ENCODE data around the gene FBLL1. TPM values are rescaled to one million over a fixed set of nuclear protein-coding genes. Genes with fewer than 3 reads are reported as not detected.

FBLL1 gene
- total and polyA plus RNA-seq, 9 of the 15 experiments (the other 6 are each of a cell fraction or from before 2014, with no cell fraction given), result not detected

GRCh38 chr5:168531191-168531590, 2.1 kb downstream of the FBLL1 start:
- no peaks in the 10 kb centered on the region for H3K9me3 ChIP-seq (replicated peaks; ENCODE audit: control insufficient read depth, insufficient read depth, low read depth, low read length)
- no peaks in the 10 kb centered on the region for H3K4me1 ChIP-seq (replicated peaks in 1 of 2; ENCODE audit: control insufficient read depth in 2 of 2, insufficient read depth in 2 of 2, low read length in 2 of 2)
- no peak overlapping the region for H3K27ac ChIP-seq (ENCODE audit: extremely low read depth, low read depth, low read length)
- ChIA-PET CTCF (ENCODE audit: low intra/inter-chr PET ratio) (no interaction called here), POLR2A (no interaction called here)
- TF ChIP-seq CTBP1 (IDR thresholded peaks at IDR 0.05; ENCODE audit: borderline replicate concordance) (no peak), ATF4 (CRISPR knock-in tag; IDR thresholded peaks at IDR 0.05) (no peak), SMAD4 (CRISPR knock-in tag; conservative IDR thresholded peaks at IDR 0.05) (no peak), KAT2B (IDR thresholded peaks at IDR 0.05; ENCODE audit: low read depth, low read length) (no peak), ZNF408 (CRISPR knock-in tag; IDR thresholded peaks at IDR 0.05; ENCODE audit: low read depth) (no peak), YY1 (IDR thresholded peaks at IDR 0.05; ENCODE audit: borderline replicate concordance in 1 of 3, control insufficient read depth in 1 of 3, extremely low read depth in 1 of 3, insufficient read depth in 3 of 3, insufficient read length in 1 of 3, insufficient replicate concordance in 2 of 3, low read depth in 1 of 3, low read length in 2 of 3) (no peak)
- TF ChIP-seq, protein P1, sequence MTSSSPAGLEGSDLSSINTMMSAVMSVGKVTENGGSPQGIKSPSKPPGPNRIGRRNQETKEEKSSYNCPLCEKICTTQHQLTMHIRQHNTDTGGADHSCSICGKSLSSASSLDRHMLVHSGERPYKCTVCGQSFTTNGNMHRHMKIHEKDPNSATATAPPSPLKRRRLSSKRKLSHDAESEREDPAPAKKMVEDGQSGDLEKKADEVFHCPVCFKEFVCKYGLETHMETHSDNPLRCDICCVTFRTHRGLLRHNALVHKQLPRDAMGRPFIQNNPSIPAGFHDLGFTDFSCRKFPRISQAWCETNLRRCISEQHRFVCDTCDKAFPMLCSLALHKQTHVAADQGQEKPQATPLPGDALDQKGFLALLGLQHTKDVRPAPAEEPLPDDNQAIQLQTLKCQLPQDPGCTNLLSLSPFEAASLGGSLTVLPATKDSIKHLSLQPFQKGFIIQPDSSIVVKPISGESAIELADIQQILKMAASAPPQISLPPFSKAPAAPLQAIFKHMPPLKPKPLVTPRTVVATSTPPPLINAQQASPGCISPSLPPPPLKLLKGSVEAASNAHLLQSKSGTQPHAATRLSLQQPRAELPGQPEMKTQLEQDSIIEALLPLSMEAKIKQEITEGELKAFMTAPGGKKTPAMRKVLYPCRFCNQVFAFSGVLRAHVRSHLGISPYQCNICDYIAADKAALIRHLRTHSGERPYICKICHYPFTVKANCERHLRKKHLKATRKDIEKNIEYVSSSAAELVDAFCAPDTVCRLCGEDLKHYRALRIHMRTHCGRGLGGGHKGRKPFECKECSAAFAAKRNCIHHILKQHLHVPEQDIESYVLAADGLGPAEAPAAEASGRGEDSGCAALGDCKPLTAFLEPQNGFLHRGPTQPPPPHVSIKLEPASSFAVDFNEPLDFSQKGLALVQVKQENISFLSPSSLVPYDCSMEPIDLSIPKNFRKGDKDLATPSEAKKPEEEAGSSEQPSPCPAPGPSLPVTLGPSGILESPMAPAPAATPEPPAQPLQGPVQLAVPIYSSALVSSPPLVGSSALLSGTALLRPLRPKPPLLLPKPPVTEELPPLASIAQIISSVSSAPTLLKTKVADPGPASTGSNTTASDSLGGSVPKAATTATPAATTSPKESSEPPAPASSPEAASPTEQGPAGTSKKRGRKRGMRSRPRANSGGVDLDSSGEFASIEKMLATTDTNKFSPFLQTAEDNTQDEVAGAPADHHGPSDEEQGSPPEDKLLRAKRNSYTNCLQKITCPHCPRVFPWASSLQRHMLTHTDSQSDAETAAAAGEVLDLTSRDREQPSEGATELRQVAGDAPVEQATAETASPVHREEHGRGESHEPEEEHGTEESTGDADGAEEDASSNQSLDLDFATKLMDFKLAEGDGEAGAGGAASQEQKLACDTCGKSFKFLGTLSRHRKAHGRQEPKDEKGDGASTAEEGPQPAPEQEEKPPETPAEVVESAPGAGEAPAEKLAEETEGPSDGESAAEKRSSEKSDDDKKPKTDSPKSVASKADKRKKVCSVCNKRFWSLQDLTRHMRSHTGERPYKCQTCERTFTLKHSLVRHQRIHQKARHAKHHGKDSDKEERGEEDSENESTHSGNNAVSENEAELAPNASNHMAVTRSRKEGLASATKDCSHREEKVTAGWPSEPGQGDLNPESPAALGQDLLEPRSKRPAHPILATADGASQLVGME (CRISPR knock-in tag; IDR thresholded peaks at IDR 0.05), result no peak
- in situ Hi-C loops (cut with MboI) (no loop called here), intact Hi-C loops (cut with micrococcal nuclease) (no loop called here)
- no peaks in the 10 kb centered on the region for H3K79me2 ChIP-seq (ENCODE audit: control insufficient read depth, insufficient read depth, low read length)
- no peaks in the 10 kb centered on the region for H3K9me1 ChIP-seq (ENCODE audit: control insufficient read depth, insufficient read depth, low read length)
- no peaks in the 10 kb centered on the region for H4K20me1 ChIP-seq (replicated peaks; ENCODE audit: control insufficient read depth, insufficient read depth, low read length)
- H2AFZ ChIP-seq (ENCODE audit: low read depth, low read length), result no peak overlapping the region
- no TSS peak for BruUV-seq (replicated peaks)
- ATAC-seq, result no peak
- H3K27me3 ChIP-seq (ENCODE audit: control insufficient read depth in 2 of 2, insufficient read depth in 2 of 2, low read length in 2 of 2), result peaks cover 4 to 36% of the 10 kb centered on the region in 2 experiments; a peak in 4 of 5 replicates
- FAIRE-seq, result no peak
- 0% methylated on average over 3 of the region's 5 CpGs for WGBS (ENCODE audit: insufficient coverage, low coverage, missing lambda C conversion rate)
- no peak overlapping the region for H3K4me2 ChIP-seq (ENCODE audit: insufficient read depth, low read length)
- H3K9ac ChIP-seq (ENCODE audit: insufficient read depth in 1 of 2, low read depth in 2 of 2, low read length in 2 of 2), result no peak overlapping the region
- H3K4me3 ChIP-seq, result no peak overlapping the region
- DNase-seq (ENCODE audit: extremely low read depth in 1 of 4, low spot score in 3 of 4), result no peak
- no peaks in the 10 kb centered on the region for H3K36me3 ChIP-seq (ENCODE audit: control insufficient read depth, insufficient read depth, low read length)

Data from K562 (cell line).